Measurements from ENCODE around the gene LCOR.

GRCh38 chr10:96858038-96858705, 26.1 kb downstream of the LCOR start:
- no peak for TF ChIP-seq CTCF (IDR thresholded peaks at IDR 0.05)
- TF ChIP-seq POLR2A (IDR thresholded peaks at IDR 0.05) = no peak
